ENCODE measurements around the gene TMEM213. TPM values are rescaled to one million over a fixed set of nuclear protein-coding genes. Genes with fewer than 3 reads are reported as not detected.

The TMEM213 gene
- total and polyA plus RNA-seq, 9 of the 15 experiments (the other 6 are each of a cell fraction or from before 2014, with no cell fraction given), result not detected

DNA sequence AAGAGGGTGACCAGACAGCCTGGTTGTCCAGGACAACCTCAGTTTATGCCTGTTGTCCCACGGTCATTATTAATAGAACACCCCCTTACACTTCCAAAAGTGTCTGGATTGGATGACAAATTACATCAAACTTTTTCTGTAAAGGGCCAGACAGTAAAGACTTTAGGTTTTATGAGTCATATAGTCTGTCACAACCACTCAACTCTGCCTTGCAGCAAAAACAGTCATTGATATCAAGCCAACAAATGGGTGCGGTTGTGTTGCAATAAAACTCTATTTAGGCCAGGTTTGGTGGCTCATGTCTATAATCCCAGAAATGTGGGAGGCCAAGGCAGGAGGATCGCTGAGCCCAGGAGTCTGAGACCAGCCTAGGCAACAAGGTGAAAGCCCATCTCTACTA is 66.9 kb downstream of the TMEM213 start:
- ATAC-seq, result no peak
- CTCF ChIA-PET (ENCODE audit: low intra/inter-chr PET ratio), result interaction anchor here (0.6 kb wide), 1 partner anchor 761 kb away, joined by 4 read pairs; no protein-coding TSS in a partner anchor
- in situ Hi-C loops (cut with MboI), result no loop called here

DNA sequence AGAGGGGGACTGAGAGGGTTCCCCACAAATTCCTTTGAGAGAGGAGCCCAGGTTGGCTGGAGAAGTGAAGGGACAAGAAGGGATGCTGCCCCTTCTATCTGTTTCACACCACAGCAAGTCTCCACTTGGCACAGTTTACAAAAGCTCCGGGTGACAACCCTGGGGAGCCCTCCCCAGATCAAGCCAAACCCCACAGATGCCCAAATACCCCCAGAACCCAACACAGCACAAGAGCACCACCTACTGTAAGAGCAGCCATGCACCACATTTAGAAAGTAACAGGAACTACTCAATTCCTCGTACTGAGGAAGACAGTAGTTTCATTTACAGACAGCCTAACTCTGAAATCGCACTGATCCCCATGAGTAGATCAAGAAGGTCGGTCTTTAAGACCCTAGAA is 68.0 kb downstream of the TMEM213 start:
- Histone ChIP-seq H3K9ac (ENCODE audit: insufficient read depth in 1 of 2, low read depth in 2 of 2, low read length in 2 of 2) (no peak overlapping the region), H3K27ac (ENCODE audit: extremely low read depth, low read depth, low read length) (no peak overlapping the region), H3K79me2 (ENCODE audit: control insufficient read depth, insufficient read depth, low read length) (no peaks in the 10 kb centered on the region), H3K4me2 (ENCODE audit: insufficient read depth, low read length) (no peak overlapping the region; the same call in 1 of the 2 replicates), H4K20me1 (replicated peaks; ENCODE audit: control insufficient read depth, insufficient read depth, low read length) (no peaks in the 10 kb centered on the region), H3K36me3 (ENCODE audit: control insufficient read depth, insufficient read depth, low read length) (no peaks in the 10 kb centered on the region), H3K9me3 (replicated peaks; ENCODE audit: control insufficient read depth, insufficient read depth, low read depth, low read length) (no peaks in the 10 kb centered on the region), H3K4me1 (replicated peaks in 1 of 2; ENCODE audit: control insufficient read depth in 2 of 2, insufficient read depth in 2 of 2, low read length in 2 of 2) (peaks cover 3 to 14% of the 10 kb centered on the region in 2 experiments; a peak in 4 of 5 replicates), H3K9me1 (ENCODE audit: control insufficient read depth, insufficient read depth, low read length) (no peaks in the 10 kb centered on the region), H3K27me3 (ENCODE audit: control insufficient read depth in 2 of 2, insufficient read depth in 2 of 2, low read length in 2 of 2) (peaks cover 42 to 70% of the 10 kb centered on the region in 2 experiments), H2AFZ (ENCODE audit: low read depth, low read length) (peak overlapping the region; percentile 30; the same call in 1 of the 2 replicates), H3K4me3 (no peak overlapping the region)
- peak; percentile 71 for FAIRE-seq
- 0% methylated on average over 4 of the region's 4 CpGs for WGBS (ENCODE audit: insufficient coverage, low coverage, missing lambda C conversion rate)
- no TSS peak for BruUV-seq (replicated peaks)
- in situ Hi-C loops (cut with MboI), result no loop called here
- intact Hi-C loops (cut with micrococcal nuclease), result loop anchor here (1.0 to 10.0 kb wide), 3 partner anchors 181 to 705 kb away; no protein-coding TSS in a partner anchor
- ATAC-seq, result peak; percentile 77
- CTCF ChIA-PET (ENCODE audit: low intra/inter-chr PET ratio), result interaction anchor here (1.1 kb wide), 2 partner anchors 1211 to 1239 kb away, joined by 3 read pairs; no protein-coding TSS in a partner anchor
- peak; percentile 40 to 59 (median 43) for DNase-seq (ENCODE audit: extremely low read depth in 1 of 4, low spot score in 3 of 4)
- POLR2A ChIA-PET, result no interaction called here
- TF ChIP-seq DMBX1 (CRISPR knock-in tag; IDR thresholded peaks at IDR 0.05; ENCODE audit: borderline replicate concordance) (no peak), SMARCA5 (IDR thresholded peaks at IDR 0.05) (no peak), ETV1 (tag; conservative IDR thresholded peaks at IDR 0.05; ENCODE audit: low read depth) (0 out of 2 replicates have a peak, but pooled peaks have one; percentile 14), RAD21 (CRISPR knock-in tag; conservative IDR thresholded peaks at IDR 0.05 in 1 of 2, IDR thresholded peaks at IDR 0.05 in 1 of 2) (peak; percentile 71 to 82)
- TF ChIP-seq, protein P1, sequence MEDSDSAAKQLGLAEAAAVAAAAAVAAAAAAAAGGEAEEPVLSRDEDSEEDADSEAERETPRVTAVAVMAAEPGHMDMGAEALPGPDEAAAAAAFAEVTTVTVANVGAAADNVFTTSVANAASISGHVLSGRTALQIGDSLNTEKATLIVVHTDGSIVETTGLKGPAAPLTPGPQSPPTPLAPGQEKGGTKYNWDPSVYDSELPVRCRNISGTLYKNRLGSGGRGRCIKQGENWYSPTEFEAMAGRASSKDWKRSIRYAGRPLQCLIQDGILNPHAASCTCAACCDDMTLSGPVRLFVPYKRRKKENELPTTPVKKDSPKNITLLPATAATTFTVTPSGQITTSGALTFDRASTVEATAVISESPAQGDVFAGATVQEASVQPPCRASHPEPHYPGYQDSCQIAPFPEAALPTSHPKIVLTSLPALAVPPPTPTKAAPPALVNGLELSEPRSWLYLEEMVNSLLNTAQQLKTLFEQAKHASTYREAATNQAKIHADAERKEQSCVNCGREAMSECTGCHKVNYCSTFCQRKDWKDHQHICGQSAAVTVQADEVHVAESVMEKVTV (CRISPR knock-in tag; IDR thresholded peaks at IDR 0.05), result peak; percentile 80
- TF ChIP-seq, protein P2, sequence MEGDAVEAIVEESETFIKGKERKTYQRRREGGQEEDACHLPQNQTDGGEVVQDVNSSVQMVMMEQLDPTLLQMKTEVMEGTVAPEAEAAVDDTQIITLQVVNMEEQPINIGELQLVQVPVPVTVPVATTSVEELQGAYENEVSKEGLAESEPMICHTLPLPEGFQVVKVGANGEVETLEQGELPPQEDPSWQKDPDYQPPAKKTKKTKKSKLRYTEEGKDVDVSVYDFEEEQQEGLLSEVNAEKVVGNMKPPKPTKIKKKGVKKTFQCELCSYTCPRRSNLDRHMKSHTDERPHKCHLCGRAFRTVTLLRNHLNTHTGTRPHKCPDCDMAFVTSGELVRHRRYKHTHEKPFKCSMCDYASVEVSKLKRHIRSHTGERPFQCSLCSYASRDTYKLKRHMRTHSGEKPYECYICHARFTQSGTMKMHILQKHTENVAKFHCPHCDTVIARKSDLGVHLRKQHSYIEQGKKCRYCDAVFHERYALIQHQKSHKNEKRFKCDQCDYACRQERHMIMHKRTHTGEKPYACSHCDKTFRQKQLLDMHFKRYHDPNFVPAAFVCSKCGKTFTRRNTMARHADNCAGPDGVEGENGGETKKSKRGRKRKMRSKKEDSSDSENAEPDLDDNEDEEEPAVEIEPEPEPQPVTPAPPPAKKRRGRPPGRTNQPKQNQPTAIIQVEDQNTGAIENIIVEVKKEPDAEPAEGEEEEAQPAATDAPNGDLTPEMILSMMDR (IDR thresholded peaks at IDR 0.05 in 2 of 3, conservative IDR thresholded peaks at IDR 0.05 in 1 of 3; ENCODE audit: insufficient read depth in 2 of 3, low read depth in 1 of 3, low read length in 3 of 3), result peak; percentile 74 to 89 (median 75)

More for the DNA sequence above, 66.9 kb downstream of the TMEM213 start:
- Histone ChIP-seq H3K9ac (ENCODE audit: insufficient read depth in 1 of 2, low read depth in 2 of 2, low read length in 2 of 2) (no peak overlapping the region), H3K9me3 (replicated peaks; ENCODE audit: control insufficient read depth, insufficient read depth, low read depth, low read length) (no peaks in the 10 kb centered on the region), H3K4me1 (replicated peaks in 1 of 2; ENCODE audit: control insufficient read depth in 2 of 2, insufficient read depth in 2 of 2, low read length in 2 of 2) (peaks cover 0 to 9% of the 10 kb centered on the region in 2 experiments; a peak in 1 of 5 replicates), H2AFZ (ENCODE audit: low read depth, low read length) (no peak overlapping the region), H3K79me2 (ENCODE audit: control insufficient read depth, insufficient read depth, low read length) (no peaks in the 10 kb centered on the region), H4K20me1 (replicated peaks; ENCODE audit: control insufficient read depth, insufficient read depth, low read length) (no peaks in the 10 kb centered on the region), H3K27ac (ENCODE audit: extremely low read depth, low read depth, low read length) (no peak overlapping the region), H3K4me2 (ENCODE audit: insufficient read depth, low read length) (no peak overlapping the region), H3K9me1 (ENCODE audit: control insufficient read depth, insufficient read depth, low read length) (no peaks in the 10 kb centered on the region), H3K36me3 (ENCODE audit: control insufficient read depth, insufficient read depth, low read length) (no peaks in the 10 kb centered on the region), H3K4me3 (no peak overlapping the region), H3K27me3 (ENCODE audit: control insufficient read depth in 2 of 2, insufficient read depth in 2 of 2, low read length in 2 of 2) (peaks cover 43 to 64% of the 10 kb centered on the region in 2 experiments)
- no peak for DNase-seq (ENCODE audit: extremely low read depth in 1 of 4, low spot score in 3 of 4)
- POLR2A ChIA-PET, result no interaction called here
- no peak for TF ChIP-seq KDM1A (IDR thresholded peaks at IDR 0.05)
- TF ChIP-seq FOSL1 (tag; conservative IDR thresholded peaks at IDR 0.05), result 0 out of 2 replicates have a peak, but pooled peaks have one; percentile 19
- TF ChIP-seq CEBPB (tag; IDR thresholded peaks at IDR 0.05), result peak; percentile 72; the same call in 1 of the 2 replicates
- no peak for TF ChIP-seq CEBPG (CRISPR knock-in tag; IDR thresholded peaks at IDR 0.05)
- peak in 1 of 2 experiments; percentile 49; a peak in 1 of 4 replicates for TF ChIP-seq CEBPG (tag; conservative IDR thresholded peaks at IDR 0.05 in 1 of 2, IDR thresholded peaks at IDR 0.05 in 1 of 2)
- FAIRE-seq, result no peak
- WGBS (ENCODE audit: insufficient coverage, low coverage, missing lambda C conversion rate), result 3% methylated on average over 3 of the region's 3 CpGs
- intact Hi-C loops (cut with micrococcal nuclease), result loop anchor here (10.0 kb wide), 1 partner anchor 180 kb away; no protein-coding TSS in a partner anchor
- no TSS peak for BruUV-seq (replicated peaks)
